SK-N-SH (cell line): ENCODE measurements around the gene ITGB6. TPM values are rescaled to one million over a fixed set of nuclear protein-coding genes. Genes with fewer than 3 reads are reported as not detected.

Experiments used
- CTCF ChIA-PET: fragments of 300-600, 350-600 bp; formaldehyde crosslinking; extraction: SDS; loops from one replicate; lab custom pipeline; 2021; lab: Yijun Ruan, JAX
- POLR2A ChIA-PET: fragments of 350-600 bp; sonication (Branson Sonifier 250); formaldehyde crosslinking; extraction: SDS; loops from one replicate; lab custom pipeline; 2020; ENCODE audit warnings: antibody characterized with exemption, inconsistent platforms; lab: Yijun Ruan, JAX
- DNase-seq: peaks from one replicate; pipeline ENCODE4 v3.0.0; 2012
- H2AFZ ChIP-seq: fragments of 200-600 bp; sonication (generic); 2 replicates; pipeline ENCODE4 v1.8.1; 2016; ENCODE audit warnings: antibody characterized with exemption, mild to moderate bottlenecking, low read depth
- H3F3A ChIP-seq: fragments of 200-600 bp; sonication (generic); replicated peaks from 2 replicates; pipeline ENCODE3; 2016; ENCODE audit warnings: antibody characterized with exemption, mild to moderate bottlenecking; ENCODE audit not compliant: insufficient read depth
- H3K27ac ChIP-seq, 2 experiments: fragments of 200-500 bp in 1 of 2; fragments of 200-600 bp in 1 of 2; sonication (Bioruptor generic) in 1 of 2; sonication (generic), shearing (Covaris generic) in 1 of 2; 2 replicates each; pipeline versions ENCODE4 v1.5.1 to v1.6.1; 2014 to 2016; ENCODE audit warnings: low read depth in 2 of 2, inconsistent platforms in 1 of 2, low read length in 1 of 2, mild to moderate bottlenecking in 1 of 2, mixed read lengths in 1 of 2
- H3K27me3 ChIP-seq: fragments of 200-600 bp; sonication (generic), shearing (Covaris generic); 2 replicates; pipeline ENCODE4 v1.6.1; 2016; ENCODE audit warnings: mixed run types; ENCODE audit not compliant: insufficient read depth
- H3K36me3 ChIP-seq, 2 experiments: fragments of 200-500 bp in 1 of 2; fragments of 200-600 bp in 1 of 2; sonication (Bioruptor generic) in 1 of 2; sonication (generic) in 1 of 2; replicated peaks in 1 of 2; 2 replicates each; pipeline versions ENCODE3 to v1.5.1; 2014 to 2016; ENCODE audit warnings: low read length in 1 of 2, mild to moderate bottlenecking in 1 of 2; ENCODE audit not compliant: insufficient read depth in 2 of 2, control insufficient read depth in 1 of 2
- H3K4me1 ChIP-seq, 2 experiments: fragments of 200-500 bp in 1 of 2; fragments of 200-600 bp in 1 of 2; sonication (Bioruptor generic) in 1 of 2; sonication (generic), shearing (Covaris generic) in 1 of 2; 2 replicates each; pipeline versions ENCODE4 v1.5.1 to v1.6.1; 2014 to 2016; ENCODE audit warnings: low read depth in 1 of 2, low read length in 1 of 2, mixed run types in 1 of 2; ENCODE audit not compliant: insufficient read depth in 2 of 2, control insufficient read depth in 1 of 2
- H3K4me2 ChIP-seq: fragments of 200-600 bp; sonication (generic), shearing (Covaris generic); 2 replicates; pipeline ENCODE4 v1.6.1; 2017; ENCODE audit warnings: mixed run types
- H3K4me3 ChIP-seq, 2 experiments: fragments of 200-500 bp in 1 of 2; fragments of 200-600 bp in 1 of 2; sonication (Bioruptor generic) in 1 of 2; sonication (generic), shearing (Covaris generic) in 1 of 2; 2 replicates each; pipeline versions ENCODE4 v1.5.1 to v1.8.1; 2014 to 2016; ENCODE audit warnings: low read depth in 2 of 2, inconsistent platforms in 1 of 2, low read length in 1 of 2, mild to moderate bottlenecking in 1 of 2, mixed read lengths in 1 of 2, moderate library complexity in 1 of 2
- H3K79me2 ChIP-seq: fragments of 200-600 bp; sonication (generic); 2 replicates; pipeline ENCODE4 v1.8.1; 2017; ENCODE audit warnings: mild to moderate bottlenecking; ENCODE audit not compliant: insufficient read depth
- H3K9ac ChIP-seq: fragments of 200-600 bp; sonication (generic); 2 replicates; pipeline ENCODE4 v1.6.1; 2017; ENCODE audit warnings: mixed run types
- H3K9me2 ChIP-seq: fragments of 200-600 bp; sonication (generic); 2 replicates; pipeline ENCODE4 v1.6.1; 2017; ENCODE audit warnings: mixed run types
- H3K9me3 ChIP-seq: fragments of 200-600 bp; sonication (generic); 2 replicates; pipeline ENCODE4 v1.6.1; 2017; ENCODE audit warnings: mixed run types, mild to moderate bottlenecking, moderate library complexity
- H4K20me1 ChIP-seq: fragments of 200-600 bp; sonication (generic); 2 replicates; pipeline ENCODE4 v1.6.1; 2017; ENCODE audit warnings: mild to moderate bottlenecking, mixed run types; ENCODE audit not compliant: insufficient read depth
- CTCF ChIP-seq: fragments of 200-600 bp; sonication (generic); IDR thresholded peaks from 2 replicates; pipeline ENCODE4 v1.6.1; 2017; ENCODE audit warnings: antibody characterized with exemption, mild to moderate bottlenecking, moderate library complexity
- EP300 ChIP-seq, 2 experiments: IDR thresholded peaks; 2 replicates each; pipeline versions ENCODE4 v1.4.0 to v1.6.1; 2012; ENCODE audit warnings: borderline replicate concordance in 1 of 2, low read depth in 1 of 2, low read length in 1 of 2
- FOXM1 ChIP-seq: IDR thresholded peaks from 2 replicates; pipeline ENCODE4 v1.4.0; 2012; ENCODE audit warnings: low read depth, mild to moderate bottlenecking
- GATA2 ChIP-seq: sonication (generic); formaldehyde crosslinking; IDR thresholded peaks from 2 replicates; pipeline ENCODE4 v1.5.0; 2020; ENCODE audit warnings: mild to moderate bottlenecking, missing genetic modification reagents
- IRF3 ChIP-seq: fragments of 150-350 bp; IDR thresholded peaks from 2 replicates; pipeline ENCODE4 v1.6.1; 2016; ENCODE audit warnings: mild to moderate bottlenecking, low read depth, low read length
- JUND ChIP-seq: IDR thresholded peaks from 2 replicates; pipeline ENCODE4 v1.4.0; 2012
- MEF2A ChIP-seq: IDR thresholded peaks from 2 replicates; pipeline ENCODE4 v1.4.0; 2012; ENCODE audit warnings: low read depth, borderline replicate concordance
- NFIC ChIP-seq: IDR thresholded peaks from 2 replicates; pipeline ENCODE4 v1.4.0; 2012; ENCODE audit warnings: borderline replicate concordance
- RCOR1 ChIP-seq: fragments of 150-350 bp; IDR thresholded peaks from 2 replicates; pipeline ENCODE4 v1.6.1; 2017; ENCODE audit warnings: antibody characterized with exemption, low read length
- SIN3A ChIP-seq: IDR thresholded peaks from 2 replicates; pipeline ENCODE4 v1.6.1; 2012; ENCODE audit warnings: low read depth, mild to moderate bottlenecking, low read length, moderate library complexity, borderline replicate concordance
- TAF1 ChIP-seq: IDR thresholded peaks from 2 replicates; pipeline ENCODE4 v1.6.1; 2012; ENCODE audit warnings: low read depth, mild to moderate bottlenecking, low read length, moderate library complexity, borderline replicate concordance
- TCF12 ChIP-seq: IDR thresholded peaks from 2 replicates; pipeline ENCODE4 v1.4.0; 2012
- TEAD4 ChIP-seq: IDR thresholded peaks from 2 replicates; pipeline ENCODE4 v1.4.0; 2012; ENCODE audit warnings: mild to moderate bottlenecking, borderline replicate concordance; ENCODE audit not compliant: insufficient read depth
- YY1 ChIP-seq: IDR thresholded peaks from 2 replicates; pipeline ENCODE4 v1.4.0; 2012; ENCODE audit warnings: low read depth, mild to moderate bottlenecking
- WGBS: methylation state at CpG from one replicate; pipeline ENCODE4 v1.1.6; 2017; ENCODE audit warnings: low lambda C conversion rate; 5-methylcytosine and 5-hydroxymethylcytosine counted together
- polyA plus RNA-seq, 3 experiments: library from polyadenylated mRNA; depleted of rRNA; stranded (reverse); fragments of >200 nt; gene quantifications; 2 replicates each; pipeline ENCODE4 v1.2.3, GENCODE V29; 2012
- TF ChIP-seq, protein P1 (sequence below): fragments of 150-350 bp; IDR thresholded peaks from 2 replicates; pipeline ENCODE4 v1.6.1; 2017; ENCODE audit warnings: antibody characterized with exemption, low read length, low read depth, borderline replicate concordance
- TF ChIP-seq, protein P2 (sequence below): IDR thresholded peaks from 2 replicates; pipeline ENCODE4 v1.4.0; 2012; ENCODE audit warnings: low read depth, borderline replicate concordance

ITGB6 gene
- polyA plus RNA-seq, 1 of the 3 experiments (the other 2 are of a cell fraction), result 0.10 TPM

DNA sequence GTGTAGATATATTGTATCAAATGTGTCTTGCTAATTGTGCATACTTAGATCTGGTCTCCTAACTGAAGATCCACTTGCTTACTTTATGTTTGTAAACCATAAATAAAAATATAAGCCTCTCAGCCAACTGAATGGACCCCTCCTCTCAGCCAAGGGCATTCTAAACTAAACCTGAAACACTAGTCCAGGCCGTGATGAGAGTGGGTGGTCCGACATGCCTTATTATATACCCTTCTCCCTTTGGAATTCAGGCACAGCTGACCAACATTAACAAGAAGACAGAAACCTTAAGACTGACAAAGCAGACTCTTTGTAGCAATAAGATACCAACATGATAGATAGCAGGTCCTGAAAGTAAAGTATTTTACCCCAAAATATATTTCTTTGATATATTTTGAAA, 73.3 kb downstream of the ITGB6 start:
- Histone ChIP-seq H3K4me1 (peaks cover 0 to 8% of the 10 kb centered on the region in 2 experiments; a peak in 2 of 4 replicates), H3K9ac (no peak overlapping the region), H3F3A (no peaks in the 10 kb centered on the region), H3K27ac (no peak overlapping the region), H4K20me1 (no peaks in the 10 kb centered on the region), H3K4me3 (no peak overlapping the region), H3K4me2 (no peak overlapping the region), H3K36me3 (no peaks in the 10 kb centered on the region), H2AFZ (no peak overlapping the region), H3K9me2 (no peaks in the 10 kb centered on the region), H3K27me3 (no peaks in the 10 kb centered on the region), H3K79me2 (no peaks in the 10 kb centered on the region; the same call in 1 of the 2 replicates), H3K9me3 (no peaks in the 10 kb centered on the region)
- WGBS, result 96% methylated on average over 2 of the region's 2 CpGs
- CTCF ChIA-PET, result no interaction called here
- no peak for DNase-seq
- TF ChIP-seq YY1 (no peak), TEAD4 (no peak), NFIC (no peak), IRF3 (no peak), CTCF (no peak), RCOR1 (no peak), GATA2 (CRISPR knock-in tag) (no peak), TCF12 (no peak)
- TF ChIP-seq, protein P1, sequence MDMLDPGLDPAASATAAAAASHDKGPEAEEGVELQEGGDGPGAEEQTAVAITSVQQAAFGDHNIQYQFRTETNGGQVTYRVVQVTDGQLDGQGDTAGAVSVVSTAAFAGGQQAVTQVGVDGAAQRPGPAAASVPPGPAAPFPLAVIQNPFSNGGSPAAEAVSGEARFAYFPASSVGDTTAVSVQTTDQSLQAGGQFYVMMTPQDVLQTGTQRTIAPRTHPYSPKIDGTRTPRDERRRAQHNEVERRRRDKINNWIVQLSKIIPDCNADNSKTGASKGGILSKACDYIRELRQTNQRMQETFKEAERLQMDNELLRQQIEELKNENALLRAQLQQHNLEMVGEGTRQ, result no peak
- TF ChIP-seq, protein P2, sequence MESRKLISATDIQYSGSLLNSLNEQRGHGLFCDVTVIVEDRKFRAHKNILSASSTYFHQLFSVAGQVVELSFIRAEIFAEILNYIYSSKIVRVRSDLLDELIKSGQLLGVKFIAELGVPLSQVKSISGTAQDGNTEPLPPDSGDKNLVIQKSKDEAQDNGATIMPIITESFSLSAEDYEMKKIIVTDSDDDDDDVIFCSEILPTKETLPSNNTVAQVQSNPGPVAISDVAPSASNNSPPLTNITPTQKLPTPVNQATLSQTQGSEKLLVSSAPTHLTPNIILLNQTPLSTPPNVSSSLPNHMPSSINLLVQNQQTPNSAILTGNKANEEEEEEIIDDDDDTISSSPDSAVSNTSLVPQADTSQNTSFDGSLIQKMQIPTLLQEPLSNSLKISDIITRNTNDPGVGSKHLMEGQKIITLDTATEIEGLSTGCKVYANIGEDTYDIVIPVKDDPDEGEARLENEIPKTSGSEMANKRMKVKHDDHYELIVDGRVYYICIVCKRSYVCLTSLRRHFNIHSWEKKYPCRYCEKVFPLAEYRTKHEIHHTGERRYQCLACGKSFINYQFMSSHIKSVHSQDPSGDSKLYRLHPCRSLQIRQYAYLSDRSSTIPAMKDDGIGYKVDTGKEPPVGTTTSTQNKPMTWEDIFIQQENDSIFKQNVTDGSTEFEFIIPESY, result no peak
- POLR2A ChIA-PET, result no interaction called here

DNA sequence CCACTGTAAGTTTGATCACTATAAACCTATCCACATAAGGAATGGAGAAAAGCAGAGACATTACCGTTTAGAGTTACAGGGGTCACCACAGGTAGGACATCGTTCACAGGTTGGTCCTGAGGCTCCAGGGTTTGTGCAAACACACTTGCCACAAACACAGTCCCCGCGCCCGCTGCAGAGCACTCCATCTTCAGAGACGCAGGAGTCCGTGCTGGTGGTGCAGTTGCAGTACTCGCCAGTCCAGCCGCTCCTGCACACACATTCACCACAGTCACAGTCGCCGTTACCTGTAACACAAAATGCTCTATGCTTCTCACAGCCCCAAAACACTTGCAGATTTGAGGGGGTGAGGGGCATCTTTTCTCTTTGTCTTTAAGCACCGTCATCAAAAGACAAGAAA, 73.8 kb downstream of the ITGB6 start:
- no peak overlapping the region for H3K9ac ChIP-seq
- H3F3A ChIP-seq, result no peaks in the 10 kb centered on the region
- no peak overlapping the region for H2AFZ ChIP-seq
- no peaks in the 10 kb centered on the region for H3K9me2 ChIP-seq
- no peaks in the 10 kb centered on the region for H3K27me3 ChIP-seq
- peaks cover 0 to 8% of the 10 kb centered on the region in 2 experiments; a peak in 2 of 4 replicates for H3K4me1 ChIP-seq
- no peaks in the 10 kb centered on the region for H3K36me3 ChIP-seq
- ChIA-PET POLR2A (no interaction called here), CTCF (no interaction called here)
- H3K4me2 ChIP-seq, result no peak overlapping the region
- H4K20me1 ChIP-seq, result no peaks in the 10 kb centered on the region
- DNase-seq, result no peak
- H3K79me2 ChIP-seq, result no peaks in the 10 kb centered on the region; the same call in 1 of the 2 replicates
- no peak overlapping the region for H3K27ac ChIP-seq
- H3K9me3 ChIP-seq, result no peaks in the 10 kb centered on the region
- WGBS, result 81% methylated on average over 9 of the region's 12 CpGs
- no peak overlapping the region for H3K4me3 ChIP-seq
- TF ChIP-seq JUND, result no peak
- no peak for TF ChIP-seq FOXM1
- TF ChIP-seq MEF2A, result no peak
- no peak for TF ChIP-seq SIN3A
- TF ChIP-seq TCF12, result no peak
- TF ChIP-seq NFIC, result no peak
- TF ChIP-seq, protein P1, result no peak
- no peak for TF ChIP-seq GATA2 (CRISPR knock-in tag)
- no peak for TF ChIP-seq EP300 (IDR thresholded peaks at IDR 0.05; ENCODE audit: borderline replicate concordance in 1 of 2, low read depth in 1 of 2, low read length in 1 of 2)
- TF ChIP-seq TAF1, result no peak
